ENCODE data around the gene CHD6.

GRCh38 chr20:41655962-41656618 is 37.9 kb upstream of the CHD6 start:
- TF ChIP-seq POLR2A (IDR thresholded peaks at IDR 0.05) = no peak
- TF ChIP-seq CTCF (IDR thresholded peaks at IDR 0.05) = no peak

Measured in adrenal gland (tissue), 5 donors.